GM03348 (cell line): Measurements from ENCODE around the gene AUTS2.

Experiments used
- DNase-seq: peaks from one replicate; pipeline ENCODE4 v3.0.0; 2012; ENCODE audit warnings: low spot score

The AUTS2 gene

DNA sequence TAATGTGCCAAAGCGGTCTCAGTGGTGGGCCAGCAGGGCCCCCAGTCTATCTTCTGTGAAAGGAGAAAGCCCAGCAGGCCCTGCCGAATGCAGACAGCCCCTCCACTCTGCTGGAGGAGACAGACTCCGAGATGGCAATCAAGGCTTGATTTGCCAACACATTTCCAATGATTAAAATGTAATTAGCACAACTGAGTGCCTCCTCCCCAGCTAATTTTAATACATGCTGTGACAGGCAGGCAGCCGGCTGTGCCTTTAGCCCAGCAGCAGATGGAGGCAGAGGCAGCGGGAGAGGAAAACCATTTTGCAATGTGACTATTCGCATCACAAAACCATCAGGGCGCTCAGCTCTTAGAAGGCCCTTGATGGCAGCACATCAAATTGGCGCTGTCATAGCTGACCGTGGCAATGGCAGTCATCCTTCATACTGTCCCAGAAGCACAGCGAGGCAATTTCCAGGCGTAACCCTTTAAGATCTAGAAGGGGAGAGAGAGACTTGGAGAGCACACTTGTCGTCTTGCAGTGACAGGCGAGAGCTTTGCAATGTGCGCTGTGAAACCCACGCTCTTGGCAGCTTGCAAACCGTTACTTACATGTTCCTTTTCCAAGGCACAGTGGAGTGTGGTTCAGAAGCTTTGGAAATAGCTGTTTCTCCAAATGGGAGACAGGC is 818.8 kb downstream of the AUTS2 start:
- DNase-seq: no peak

DNA sequence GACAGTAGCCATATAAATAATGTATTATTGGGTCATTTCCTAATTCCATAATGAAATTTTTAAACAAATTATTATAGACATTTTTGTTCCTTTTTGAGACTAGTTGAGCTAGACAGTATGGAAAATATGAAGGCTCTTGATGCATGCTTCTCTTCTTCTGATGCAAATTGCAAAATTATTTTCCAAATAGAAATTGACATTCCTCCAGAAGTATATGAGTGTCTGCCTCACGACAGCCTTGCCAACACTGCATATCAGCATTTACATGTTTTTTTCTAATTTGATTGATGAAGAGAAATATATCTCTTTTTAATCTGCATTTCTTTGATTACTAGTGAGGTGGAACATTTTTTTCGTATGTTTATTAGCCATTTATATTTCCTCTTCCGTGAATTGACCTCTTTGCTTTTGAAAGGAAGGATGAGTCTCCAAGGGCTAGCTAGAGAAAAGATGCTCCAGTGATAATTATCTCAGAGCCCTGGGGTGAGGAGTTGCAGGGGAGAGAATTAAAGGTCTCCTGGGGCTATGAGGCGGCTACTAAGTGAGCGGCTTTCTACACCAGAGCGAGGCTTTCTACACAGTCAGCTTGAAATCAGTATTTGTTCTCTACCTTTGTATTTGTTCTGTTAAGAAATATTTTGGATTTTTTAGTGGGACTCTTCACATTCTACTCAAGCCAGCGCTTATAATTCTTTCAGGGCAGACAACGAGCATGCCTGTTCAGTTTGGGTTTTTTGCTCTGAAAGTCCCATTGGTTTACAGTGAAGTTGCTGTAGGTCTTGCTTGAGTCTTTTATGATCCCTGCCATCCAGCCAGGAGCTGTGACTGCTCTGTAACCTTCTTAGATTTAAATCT is 821.5 kb downstream of the AUTS2 start:
- DNase-seq: no peak

DNA sequence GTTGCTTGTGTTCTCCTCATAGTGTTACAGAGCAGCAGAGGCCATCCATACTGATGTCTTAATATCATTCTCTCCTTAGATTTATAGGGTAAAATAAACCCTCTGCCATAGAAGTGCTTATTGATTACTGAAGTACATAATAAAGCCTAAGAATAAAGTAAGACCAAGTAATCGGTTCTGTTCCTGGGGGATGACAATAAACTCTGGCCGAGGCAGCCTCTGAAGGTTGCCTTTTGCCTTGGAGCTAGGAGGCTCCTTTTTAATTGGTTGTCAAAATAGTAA is 822.0 kb downstream of the AUTS2 start:
- no peak for DNase-seq

DNA sequence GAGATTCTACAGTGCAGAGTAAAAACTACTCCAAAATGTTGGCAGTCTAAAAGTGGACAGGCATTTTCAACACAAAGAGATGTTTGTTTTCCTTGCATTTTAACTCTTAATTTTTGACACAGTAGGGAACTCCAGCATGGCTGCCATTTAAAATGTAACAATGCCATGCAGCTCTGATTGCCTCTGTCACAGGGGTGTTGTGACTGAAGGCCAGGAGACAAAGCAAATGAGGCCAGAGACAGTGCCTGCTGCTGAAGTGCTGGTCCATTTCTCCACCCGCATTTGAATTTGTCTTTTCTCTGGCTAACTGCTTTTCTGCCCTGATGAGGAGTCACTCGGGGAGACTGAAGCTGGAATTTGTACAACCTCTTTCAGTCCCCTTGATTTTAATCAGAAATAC is 823.0 kb downstream of the AUTS2 start:
- no peak for DNase-seq

DNA sequence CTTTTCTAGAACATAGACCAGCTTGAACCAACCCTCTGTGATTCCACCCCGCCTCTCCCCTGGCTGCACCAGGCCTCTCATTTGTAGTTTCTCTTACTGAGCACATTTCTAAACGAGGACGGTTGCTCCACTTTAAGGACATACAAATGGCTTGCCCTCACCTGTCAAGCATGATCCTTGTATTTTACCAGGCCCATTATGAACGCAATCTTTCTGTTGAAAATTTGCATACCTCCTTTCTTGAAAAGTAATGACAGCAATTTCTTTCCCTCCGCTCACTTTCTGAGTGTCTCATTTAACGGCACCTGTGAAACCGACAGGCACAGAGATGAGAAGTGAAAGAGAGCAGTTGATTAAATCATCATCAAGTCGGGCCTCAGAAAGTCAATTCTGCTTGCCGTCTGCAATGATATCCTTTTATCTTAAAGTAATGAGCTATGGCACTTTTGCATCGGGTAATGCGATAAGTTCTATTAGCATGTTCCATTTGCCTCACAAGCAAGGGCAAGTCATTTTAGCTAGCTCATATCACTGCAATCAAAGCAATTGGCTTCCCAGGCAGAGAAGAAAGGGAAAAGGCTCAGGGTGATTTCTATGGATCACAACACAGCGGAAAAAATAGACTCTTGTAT is 828.1 kb downstream of the AUTS2 start:
- DNase-seq: no peak

DNA sequence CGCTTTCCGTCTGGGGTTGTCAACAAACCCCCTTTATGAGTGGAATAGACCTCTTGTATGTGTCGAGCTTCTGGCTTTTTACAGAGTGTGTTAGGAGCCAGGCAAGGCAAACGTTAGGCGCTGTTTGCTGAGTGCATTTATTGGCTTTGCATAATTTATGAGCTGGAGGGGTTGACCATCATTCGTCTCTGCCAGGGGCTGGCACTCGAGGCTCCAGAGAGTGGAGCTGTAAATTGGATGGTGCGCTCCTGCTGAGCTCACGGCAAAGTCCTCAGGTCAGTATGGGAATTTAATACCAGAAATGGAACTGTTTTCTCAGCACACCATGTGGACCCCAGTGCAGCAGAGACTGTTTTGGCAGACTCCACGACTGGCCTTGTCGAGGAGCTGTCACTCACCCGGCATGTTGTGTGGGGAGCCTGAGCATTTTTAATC is 834.3 kb downstream of the AUTS2 start:
- no peak for DNase-seq

DNA sequence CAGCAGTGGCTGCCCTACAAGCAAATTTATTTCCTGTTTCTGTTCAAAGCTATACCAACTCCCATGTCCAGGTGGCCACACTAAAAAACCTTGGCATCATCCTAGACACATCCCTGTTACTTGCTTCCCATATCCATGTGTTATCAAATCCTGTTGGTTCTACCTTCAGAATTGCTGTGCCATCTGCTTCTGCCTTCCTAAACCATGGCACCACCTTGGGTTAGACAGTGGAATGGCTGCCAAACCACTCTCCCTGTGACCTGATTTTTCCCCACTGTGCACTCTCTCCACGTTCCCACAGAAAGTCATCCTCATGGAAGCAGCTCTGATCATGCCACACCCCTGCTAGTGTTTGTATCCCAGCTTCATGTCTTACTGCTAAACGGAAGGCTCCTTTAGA is 836.1 kb downstream of the AUTS2 start:
- DNase-seq: no peak

DNA sequence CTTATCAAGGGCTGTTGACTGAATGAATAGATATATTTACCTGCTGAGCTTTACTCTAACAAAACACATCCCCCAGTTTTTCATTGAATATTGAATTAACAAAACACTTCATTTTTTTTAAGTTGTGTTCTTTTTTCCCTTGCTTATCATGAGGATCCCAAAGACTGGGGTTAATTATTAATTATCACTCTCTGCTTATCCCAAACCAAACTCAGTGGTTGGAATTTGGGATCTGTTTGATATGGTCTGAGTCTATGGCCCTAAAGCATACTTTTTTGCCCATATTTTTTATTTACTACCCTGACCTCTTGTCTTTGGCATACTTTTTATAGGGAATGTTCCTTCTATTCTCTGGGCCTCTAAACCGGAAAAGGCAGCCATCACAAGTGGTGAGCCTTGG is 836.5 kb downstream of the AUTS2 start:
- no peak for DNase-seq

DNA sequence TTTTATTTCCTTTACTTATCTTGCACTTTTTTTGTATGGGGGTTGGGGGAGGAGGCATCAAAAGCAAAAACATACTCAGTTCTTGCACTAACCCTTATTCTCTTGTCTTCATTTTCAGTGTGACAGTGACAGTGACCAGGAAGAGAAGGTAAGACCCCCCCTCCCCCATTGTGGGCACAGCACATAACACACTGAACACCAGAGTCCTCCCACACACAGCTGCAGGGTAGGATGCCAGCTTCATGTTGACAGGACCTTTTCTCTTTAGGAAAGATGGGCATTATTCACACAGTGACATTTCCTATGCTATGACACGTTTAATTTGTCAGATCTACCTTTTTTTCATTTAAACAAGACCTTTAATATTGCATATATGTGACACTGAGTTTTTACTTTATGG is 837.4 kb downstream of the AUTS2 start:
- DNase-seq: no peak

DNA sequence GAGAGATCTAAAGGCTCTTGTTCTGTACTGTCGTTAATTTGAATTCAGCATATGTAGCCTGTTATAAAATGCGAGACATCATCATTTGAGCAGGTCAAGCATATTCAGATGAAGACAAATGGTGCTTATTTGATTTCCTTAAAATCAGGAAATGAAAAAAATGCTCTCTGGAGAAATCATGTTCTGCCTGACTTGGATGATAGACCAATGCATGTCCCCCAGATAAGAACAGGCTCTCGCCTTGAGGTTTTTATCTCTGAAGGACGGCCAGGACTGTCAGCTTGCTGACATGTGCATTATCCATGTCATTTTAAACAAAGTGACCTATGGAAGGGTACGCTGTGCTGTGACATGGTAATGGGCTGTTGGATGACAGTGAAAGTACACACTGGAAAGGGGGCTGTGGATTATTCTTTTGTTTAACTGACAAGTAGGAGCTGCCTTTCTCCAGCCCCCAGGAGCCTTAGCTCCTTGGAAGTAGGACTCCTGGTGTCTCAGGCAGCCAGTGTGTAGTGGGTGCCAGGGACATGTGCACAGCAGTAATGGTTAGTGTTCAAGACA is 838.6 kb downstream of the AUTS2 start:
- DNase-seq: no peak

DNA sequence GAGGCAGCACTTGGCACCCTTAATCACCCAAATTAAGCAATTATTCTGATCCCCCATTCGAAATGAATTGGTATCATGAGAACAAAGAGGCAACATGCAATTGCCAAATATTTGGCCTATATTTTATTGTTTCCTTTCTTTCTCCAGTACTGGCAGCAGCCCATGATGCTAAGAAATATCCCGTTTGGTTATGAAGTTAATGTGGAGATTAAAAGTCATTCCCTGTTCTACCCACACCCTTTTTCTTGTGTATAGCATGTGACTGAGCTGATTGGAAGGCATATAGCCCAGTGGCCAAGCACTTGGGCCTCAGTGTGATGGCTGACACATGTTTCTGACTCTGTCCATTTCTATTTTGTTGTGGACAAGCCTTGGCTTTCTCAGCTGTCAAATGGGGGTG is 841.4 kb downstream of the AUTS2 start:
- no peak for DNase-seq

DNA sequence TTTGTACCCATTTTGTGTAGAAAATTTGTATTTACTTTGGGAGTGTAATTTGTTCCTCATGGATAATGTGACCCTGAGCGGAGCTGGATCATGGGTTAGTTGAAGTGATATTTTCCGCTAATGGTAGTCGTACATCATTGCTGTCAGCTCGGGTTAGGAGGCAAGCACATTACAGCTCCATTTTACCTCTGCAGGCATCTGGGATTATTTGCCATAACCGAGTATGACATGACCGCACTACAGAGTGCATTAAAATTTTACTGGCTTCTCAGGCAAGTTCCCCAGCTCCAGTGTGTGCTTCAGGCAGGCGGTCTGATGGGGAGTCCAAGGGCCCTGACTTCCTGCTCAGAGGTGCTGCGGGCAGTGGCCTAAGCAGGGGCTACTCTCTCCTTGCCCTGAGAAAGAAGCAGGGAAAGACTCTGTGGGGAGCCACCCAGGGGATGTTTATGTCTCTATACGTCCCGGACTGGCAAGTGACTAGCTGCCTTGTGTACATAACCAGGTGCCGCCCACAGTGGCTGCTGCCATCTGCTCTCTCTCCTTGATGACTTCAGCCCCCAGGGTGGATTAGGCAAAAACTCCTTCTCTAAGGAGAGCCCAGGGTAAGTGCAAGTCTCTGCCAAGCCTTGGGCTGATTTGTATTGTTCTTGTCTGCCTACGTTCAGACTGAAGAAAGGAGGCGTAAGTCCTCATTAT is 848.3 kb downstream of the AUTS2 start:
- no peak for DNase-seq

DNA sequence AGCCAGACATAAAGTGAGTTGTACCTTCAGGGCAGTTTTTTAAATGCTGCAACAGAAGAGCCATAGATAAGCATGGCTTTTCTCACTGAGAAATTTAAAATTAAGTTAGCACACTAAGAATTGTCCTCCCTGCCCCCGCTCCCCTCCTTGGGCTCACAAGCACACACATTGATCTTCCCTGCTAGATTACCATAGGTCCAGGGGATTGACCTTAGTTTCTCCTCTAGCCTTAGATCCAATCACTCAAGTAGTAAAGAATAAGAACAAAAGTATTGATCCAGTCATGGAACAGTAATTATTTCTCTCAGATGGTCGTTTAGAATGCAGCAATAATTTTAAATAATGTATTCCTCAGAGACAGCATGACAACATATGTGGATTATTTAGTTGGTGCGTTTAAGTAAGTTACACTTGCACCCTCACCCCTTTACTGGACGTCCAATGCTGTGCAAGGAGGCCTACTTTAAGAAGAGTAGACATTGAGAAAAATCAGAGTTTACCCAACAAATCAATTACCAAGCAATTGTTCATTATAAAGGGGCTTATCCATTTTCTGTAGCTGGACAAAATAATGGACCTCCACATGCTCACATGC is 850.1 kb downstream of the AUTS2 start:
- DNase-seq: no peak

DNA sequence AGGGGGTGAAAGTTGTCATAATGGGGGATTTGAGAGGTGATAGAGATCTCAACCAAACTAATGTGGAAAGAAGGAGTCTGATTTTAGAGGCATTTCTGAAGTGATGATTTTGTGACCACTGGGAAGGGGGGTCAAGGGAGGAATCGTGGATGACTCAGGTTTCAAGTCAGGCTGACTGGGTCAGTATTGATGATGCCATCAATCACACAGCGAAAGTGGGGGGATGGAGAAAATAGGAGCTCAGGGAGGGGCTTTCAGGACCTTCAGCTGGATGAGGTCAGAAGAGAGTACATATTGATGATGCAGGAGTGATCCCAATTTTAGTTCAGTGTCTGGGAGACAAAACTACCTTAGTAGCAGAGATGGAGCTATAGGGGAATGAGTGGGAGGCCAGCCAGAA is 852.5 kb downstream of the AUTS2 start:
- no peak for DNase-seq

DNA sequence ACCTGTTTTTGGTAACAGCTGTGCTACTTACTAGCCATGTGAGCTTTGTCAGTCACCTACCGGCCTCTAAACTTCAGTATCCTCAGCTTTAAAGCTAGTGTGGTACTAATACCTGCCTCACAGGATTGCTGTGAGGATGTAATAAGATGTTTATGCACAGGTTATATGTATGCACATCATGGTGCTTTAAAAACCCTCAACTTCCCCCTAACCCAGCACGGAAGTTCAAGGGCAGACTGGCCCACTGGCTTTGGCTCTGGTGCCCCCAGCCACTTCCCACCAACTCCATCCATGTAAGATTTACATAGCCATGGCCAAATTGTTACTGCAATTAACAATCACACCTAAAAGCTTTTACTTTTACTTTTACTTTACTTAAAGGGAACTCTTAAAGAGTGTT is 857.6 kb downstream of the AUTS2 start:
- DNase-seq: no peak

DNA sequence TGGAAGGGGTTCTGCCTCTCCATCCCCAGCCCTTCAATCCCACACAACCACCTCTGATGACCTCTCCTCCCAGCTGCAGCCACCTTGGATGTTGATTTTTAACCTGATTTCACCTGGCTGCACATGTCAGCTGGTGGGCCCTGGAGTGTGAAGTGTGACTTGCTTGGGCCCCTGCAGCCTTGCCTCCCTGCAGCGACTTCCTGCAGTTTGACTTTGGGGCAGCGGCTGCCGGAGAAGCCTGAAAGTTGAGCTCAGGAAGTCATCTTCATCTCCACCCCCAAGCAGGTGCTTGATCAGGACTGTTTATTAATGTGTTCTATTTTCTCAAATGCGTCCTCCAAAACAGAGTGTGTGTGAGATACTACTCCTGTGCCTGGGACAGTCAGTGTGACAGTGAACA is 858.4 kb downstream of the AUTS2 start:
- DNase-seq: no peak

DNA sequence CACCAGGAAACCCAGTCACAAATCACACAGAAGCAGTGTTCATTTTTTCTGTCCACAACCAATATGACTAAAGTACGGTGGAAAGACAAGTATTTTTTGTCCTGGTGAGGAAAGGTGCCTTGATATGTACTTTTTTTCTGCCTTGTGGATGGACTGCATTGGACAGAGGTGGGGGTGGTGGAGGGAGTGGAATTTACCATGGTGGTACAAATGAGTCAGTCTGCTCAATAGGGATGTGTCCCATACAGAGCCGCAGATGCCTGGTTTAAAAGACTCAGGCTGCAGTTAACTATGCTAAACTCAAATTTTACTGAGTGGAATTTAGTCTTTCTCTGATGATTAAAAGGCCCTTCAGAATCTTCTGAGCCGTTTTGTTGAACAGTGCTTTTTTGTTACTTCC is 859.2 kb downstream of the AUTS2 start:
- DNase-seq: no peak

DNA sequence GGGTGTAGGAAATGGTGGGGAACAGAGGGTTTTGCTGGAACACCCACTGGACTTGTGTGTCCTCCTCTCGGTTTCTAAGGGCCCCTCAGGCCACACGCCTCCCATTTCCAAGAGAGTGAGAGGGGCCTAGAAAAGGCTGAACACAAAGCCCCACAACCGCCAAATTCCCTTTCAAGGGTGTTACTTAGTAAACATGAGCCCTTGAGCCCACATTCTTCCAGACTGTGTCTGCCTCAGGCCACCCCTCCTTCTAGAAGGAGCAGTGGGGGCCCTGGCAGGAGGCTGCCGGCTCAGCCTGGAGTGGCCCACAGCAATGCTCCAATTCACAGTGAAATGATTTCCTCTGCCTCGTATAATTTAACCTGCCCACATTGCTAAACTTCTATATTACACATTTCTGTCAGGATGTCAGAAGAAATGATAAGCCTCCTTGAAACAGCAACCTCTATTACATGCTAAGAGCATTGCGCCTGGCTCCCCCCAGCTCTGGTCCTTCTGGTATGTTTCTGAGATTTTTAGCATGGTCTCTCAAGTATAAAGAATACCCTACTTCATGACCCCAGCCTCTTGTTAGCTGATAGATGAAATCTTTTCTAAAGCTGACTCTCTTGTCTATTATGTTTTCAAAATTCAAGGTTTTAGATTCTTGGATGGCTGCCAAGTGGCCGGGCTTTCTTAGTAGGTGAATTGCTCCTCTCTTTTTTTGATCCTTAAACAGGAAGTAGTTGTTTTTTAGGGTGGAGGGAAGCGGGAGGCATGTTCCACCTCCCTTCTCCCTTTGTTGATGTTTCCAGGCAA is 859.8 kb downstream of the AUTS2 start:
- DNase-seq: no peak

DNA sequence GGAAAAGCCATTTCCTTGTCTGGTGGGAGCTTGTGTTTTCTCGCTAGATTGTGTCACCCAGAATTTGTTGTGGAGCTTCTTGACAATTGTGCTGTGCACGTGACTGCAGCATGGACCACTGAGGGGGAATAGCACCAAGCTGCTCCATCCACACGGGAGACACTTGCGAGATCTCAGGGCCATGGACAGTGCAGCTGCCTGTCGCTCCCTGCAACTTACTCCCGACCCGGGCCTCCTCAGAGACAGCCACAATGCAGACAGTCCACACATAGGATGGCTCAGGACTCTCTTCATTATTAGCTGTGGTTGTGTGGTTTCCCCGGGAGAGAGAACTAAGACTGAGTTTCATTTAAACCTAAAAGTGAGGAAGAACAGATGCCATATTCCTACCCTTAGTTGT is 860.5 kb downstream of the AUTS2 start:
- no peak for DNase-seq

DNA sequence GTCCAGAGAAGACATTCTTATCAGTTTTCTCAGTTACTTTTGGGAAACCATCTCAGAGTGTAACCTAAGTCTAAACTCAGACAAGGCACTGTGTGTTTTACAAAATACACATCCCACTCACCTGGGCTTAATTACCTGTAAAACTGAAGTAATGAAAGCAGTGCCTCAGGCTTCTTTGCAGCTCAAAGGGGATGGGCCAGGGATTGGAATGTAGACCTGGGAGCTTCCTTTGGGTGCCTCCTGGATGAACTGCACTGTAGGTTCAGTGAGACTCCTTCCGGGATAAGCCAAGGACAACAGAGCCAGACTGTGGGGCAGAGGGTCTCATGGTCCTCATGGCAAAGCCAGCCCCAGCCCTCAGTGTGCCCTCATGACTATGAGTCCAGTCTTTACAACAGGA is 861.3 kb downstream of the AUTS2 start:
- no peak for DNase-seq

DNA sequence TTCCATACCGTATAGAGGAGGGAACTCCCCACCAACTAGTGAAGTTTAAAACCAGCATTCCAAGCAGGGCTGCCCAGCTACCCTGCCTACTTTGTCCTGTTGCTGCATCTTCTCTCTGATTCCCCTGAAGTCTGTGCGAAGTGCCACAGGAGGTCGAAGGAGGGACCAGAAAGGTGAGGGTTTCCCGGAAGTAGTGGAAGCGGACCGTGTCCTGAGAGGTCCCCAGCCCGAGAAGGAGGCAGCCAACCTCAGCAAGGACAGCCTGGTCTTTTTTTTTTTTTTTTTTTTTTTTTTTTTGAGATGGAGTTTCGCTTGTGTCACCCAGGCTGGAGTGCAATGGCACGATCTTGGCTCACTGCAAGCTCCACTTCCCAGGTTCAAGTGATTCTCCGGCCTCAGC is 861.8 kb downstream of the AUTS2 start:
- DNase-seq: no peak
